Activated CD8-positive, alpha-beta memory T cell treated with anti-CD3 and anti-CD28 coated beads for 36 hours (primary cell): ENCODE measurements around the gene PKIB. TPM values are rescaled to one million over a fixed set of nuclear protein-coding genes. Genes with fewer than 3 reads are reported as not detected.

Experiments used
- CTCF ChIA-PET: fragments of 350-600 bp; sonication (Branson Sonifier 250); formaldehyde crosslinking; loops from one replicate; lab custom pipeline; 2021; ENCODE audit warnings: antibody characterized with exemption; lab: Charles Lee
- POLR2A ChIA-PET: fragments of 350-600 bp; sonication (Branson Sonifier 250); formaldehyde crosslinking; loops from one replicate; lab custom pipeline; 2021; ENCODE audit warnings: antibody characterized with exemption; lab: Charles Lee
- total RNA-seq, 2 experiments: library from RNA; stranded (reverse); gene quantifications; one replicate each; pipeline ENCODE4 v1.2.3, GENCODE V29; 2021

PKIB gene
- total RNA-seq, 2 experiments from 2014 or later = not detected

GRCh38 chr6:122696079-122696478 lies 85.9 kb downstream of the PKIB start:
- POLR2A ChIA-PET = interaction anchor here (0.6 kb wide), 1 partner anchor 42 kb away, joined by 4 read pairs; no protein-coding TSS in a partner anchor
- CTCF ChIA-PET = no interaction called here

GRCh38 chr6:122696853-122697252 lies 86.6 kb downstream of the PKIB start:
- CTCF ChIA-PET = no interaction called here
- POLR2A ChIA-PET = no interaction called here

DNA sequence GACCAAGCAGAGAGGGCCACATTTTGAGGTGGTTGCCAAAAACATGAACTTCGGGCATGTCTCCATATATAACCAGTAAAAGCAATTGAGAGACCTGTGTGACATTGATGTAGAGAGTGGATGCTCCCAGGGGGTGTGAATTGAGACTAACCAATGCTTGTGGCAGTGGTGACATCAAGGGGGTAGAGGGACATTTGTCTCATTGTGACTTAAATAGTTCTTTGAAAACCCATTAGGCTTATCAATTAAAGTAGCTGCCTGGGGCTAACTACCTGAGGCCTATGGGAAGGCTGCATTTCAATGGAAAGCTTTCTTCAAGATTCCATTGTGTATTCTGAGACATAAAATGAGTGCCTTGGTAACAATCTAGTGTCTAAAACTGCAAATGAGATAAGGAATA lies 87.3 kb downstream of the PKIB start:
- ChIA-PET CTCF (no interaction called here), POLR2A (no interaction called here)

DNA sequence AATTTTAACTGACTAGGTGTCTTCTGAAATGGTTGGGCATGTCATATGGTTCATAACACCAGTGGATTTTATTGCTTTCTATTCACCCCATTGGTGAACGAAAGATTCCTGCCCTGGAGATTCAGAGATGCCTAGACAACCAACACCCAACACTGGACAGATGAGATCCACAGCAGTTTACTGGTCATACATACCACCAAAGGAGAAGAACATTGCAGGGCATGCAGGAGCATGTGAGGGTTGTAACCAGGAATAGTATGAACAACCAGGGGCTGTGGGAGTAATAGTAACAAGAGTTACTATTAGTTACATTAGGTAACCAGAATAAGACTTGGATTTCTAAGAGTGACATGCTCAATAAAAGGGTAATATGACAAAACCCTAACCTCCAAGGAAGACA lies 91.5 kb downstream of the PKIB start:
- POLR2A ChIA-PET = no interaction called here

GRCh38 chr6:122702841-122703240 lies 92.6 kb downstream of the PKIB start:
- CTCF ChIA-PET = no interaction called here
- POLR2A ChIA-PET = no interaction called here

More for the DNA sequence above, 91.5 kb downstream of the PKIB start:
- CTCF ChIA-PET = no interaction called here

- CTCF ChIA-PET = no interaction called here
Measured at GRCh38 chr6:122704066-122704465, 93.9 kb downstream of the PKIB start.

GRCh38 chr6:122709922-122710512 lies 99.8 kb downstream of the PKIB start:
- POLR2A ChIA-PET = no interaction called here
- CTCF ChIA-PET = no interaction called here

More at GRCh38 chr6:122704066-122704465, 93.9 kb downstream of the PKIB start:
- POLR2A ChIA-PET = no interaction called here

- ChIA-PET POLR2A (no interaction called here), CTCF (no interaction called here)
Measured at GRCh38 chr6:122710908-122711635, 100.9 kb downstream of the PKIB start.

DNA sequence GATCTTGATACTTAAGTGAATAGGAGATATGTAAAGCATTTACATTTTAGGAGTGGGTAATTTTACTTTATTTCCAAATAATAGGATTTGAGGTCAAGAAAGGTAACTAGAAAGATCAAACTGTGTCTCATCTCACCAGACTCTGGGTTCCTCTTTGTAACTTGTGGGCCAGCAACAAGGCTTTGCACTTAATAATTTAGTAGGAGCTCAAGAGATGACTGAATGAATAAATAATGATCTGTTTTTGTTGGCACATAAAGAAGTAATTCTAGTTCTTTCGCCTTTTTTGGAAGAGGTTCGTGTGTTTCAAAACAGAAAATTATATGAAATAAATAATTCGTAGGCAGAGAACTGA lies 101.9 kb downstream of the PKIB start:
- ChIA-PET CTCF (no interaction called here), POLR2A (no interaction called here)

DNA sequence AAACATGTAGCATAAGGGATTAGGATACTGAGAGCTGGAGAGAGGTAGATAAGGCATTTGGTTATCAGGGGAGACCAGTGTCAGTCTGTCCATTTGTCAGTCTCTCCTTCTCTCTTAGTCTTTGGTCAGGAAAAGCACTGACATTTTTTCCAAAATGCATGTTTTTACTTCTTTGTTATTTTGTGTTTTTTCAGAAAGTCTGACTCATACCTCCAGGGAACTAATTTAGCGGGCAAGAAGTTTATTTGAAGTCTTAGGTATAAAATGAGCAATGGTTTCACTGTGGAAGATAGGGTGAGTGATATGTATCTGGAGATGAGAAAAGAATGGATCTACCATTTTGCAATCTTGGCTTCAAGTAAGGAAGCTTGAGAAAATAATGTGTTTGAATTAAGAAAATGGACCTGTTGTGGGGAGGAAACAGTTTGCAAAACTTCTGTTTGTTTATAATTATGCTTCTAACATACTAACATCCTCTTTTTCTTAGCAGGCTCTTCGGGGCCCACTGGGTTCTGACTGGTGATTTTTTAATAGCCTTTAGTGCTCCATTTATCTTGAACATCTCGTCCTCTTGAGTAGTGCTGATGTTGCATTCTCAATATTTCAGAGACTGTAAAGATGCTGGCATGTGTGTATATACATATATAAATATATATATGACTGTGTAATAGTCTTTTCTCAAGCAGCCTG lies 102.4 kb downstream of the PKIB start:
- CTCF ChIA-PET = no interaction called here

DNA sequence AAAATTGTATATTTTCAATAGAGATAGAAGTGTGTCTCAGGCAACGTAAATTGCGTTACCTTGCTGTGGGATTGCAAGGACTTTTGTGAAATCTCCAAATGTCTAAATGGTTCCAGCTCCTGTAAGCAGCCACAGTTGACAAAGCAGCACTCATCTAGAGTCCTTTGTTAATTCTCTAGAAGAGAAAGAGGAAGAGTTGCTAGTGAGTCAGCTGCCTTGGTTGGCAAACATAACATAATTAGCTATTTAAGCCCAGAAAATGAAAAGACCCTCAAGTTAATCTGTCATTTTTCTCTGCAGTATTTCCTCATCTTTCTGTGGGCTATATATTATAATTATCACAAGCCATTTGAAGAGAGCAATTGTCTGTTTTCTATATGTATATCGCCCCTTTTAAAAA lies 102.9 kb downstream of the PKIB start:
- POLR2A ChIA-PET = no interaction called here
- CTCF ChIA-PET = no interaction called here

More for the DNA sequence above, 102.4 kb downstream of the PKIB start:
- POLR2A ChIA-PET = no interaction called here

- ChIA-PET POLR2A (no interaction called here), CTCF (no interaction called here)
Measured at GRCh38 chr6:122714059-122714458, 103.9 kb downstream of the PKIB start.

DNA sequence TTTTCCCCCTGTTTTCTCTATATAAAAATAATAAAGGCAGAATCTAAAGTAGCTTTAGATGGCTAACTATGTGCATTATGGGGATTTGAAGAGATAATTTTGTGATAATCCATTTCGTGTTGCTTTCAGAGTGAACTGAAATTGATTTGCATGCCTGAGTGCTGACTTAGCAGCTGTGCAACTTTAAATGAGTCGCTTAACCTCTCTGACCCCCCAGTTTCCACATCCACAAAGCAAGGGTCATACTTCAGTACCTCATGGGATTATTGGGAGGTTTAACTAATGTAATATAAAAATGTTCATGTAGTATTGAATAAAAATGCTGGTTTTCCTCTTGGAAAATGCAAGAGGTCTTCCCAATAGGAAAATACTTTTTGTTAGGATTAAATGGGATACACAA lies 105.5 kb downstream of the PKIB start:
- CTCF ChIA-PET = interaction anchor here (1.2 kb wide), 1 partner anchor 50 kb away, joined by 3 read pairs; no protein-coding TSS in a partner anchor

DNA sequence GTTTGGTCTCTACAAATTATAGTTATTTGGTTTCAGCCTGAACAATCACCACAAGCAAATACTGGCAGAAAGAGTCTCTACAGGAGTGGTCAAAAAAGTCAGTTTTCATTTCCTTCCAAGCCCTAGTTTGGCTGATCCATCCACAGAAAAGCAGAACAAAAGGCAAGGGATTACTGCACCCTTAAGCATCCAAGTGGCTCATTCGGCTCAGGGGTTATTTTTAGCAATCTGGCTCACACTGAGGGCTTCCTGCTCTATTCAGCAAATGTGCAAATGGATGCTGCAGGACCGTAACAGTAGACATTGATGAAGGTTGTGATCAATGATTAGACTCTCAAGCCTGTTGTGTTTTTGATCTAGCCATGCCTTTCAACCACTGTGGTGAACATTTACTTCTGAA lies 107.1 kb downstream of the PKIB start:
- POLR2A ChIA-PET = no interaction called here
- CTCF ChIA-PET = no interaction called here

More for the DNA sequence above, 105.5 kb downstream of the PKIB start:
- POLR2A ChIA-PET = no interaction called here

GRCh38 chr6:122718616-122719015 lies 108.4 kb downstream of the PKIB start:
- POLR2A ChIA-PET = no interaction called here
- CTCF ChIA-PET = no interaction called here

- CTCF ChIA-PET = no interaction called here
- POLR2A ChIA-PET = no interaction called here
Measured at GRCh38 chr6:122719176-122719575, 109.0 kb downstream of the PKIB start.

GRCh38 chr6:122722746-122723145 lies 112.5 kb downstream of the PKIB start:
- ChIA-PET CTCF (no interaction called here), POLR2A (no interaction called here)

DNA sequence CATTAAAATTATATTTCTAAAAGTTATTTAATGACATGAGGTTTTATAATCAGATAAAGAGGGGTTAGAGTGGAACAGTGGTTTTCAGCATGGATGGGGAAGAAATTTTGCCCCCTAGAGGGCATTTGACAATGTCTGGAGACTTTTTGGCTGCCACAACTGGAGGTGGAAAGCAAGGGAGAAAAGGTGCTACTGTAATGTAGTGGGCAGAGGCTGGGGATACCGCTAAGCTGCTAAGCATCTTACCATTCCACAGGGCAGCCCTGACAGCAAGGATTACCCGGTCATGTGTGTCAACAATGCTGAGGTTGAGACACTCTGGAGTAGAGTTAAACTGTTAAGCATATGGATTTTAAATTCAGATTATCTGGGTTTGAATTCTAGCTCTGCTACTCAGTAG lies 116.4 kb downstream of the PKIB start:
- ChIA-PET CTCF (no interaction called here), POLR2A (no interaction called here)

DNA sequence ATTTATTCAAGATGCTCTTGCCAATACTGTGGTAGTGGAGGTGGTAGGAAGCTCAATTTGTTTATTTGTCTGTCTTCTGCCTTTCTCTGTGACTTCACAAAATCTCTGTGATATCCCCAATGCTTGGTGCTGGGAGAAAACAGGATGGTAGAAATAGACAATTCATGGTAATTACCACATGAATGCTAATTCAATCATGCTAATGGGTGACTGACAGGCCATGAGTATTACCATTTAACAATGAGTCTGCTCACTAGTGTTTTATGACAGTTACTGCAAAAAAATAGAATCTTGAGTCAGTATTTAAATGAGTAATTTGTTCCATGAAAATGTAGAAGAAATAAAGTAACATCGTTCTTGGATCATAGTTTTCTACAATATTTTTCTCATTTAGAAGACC lies 117.0 kb downstream of the PKIB start:
- ChIA-PET CTCF (no interaction called here), POLR2A (no interaction called here)

GRCh38 chr6:122730334-122730733 lies 120.1 kb downstream of the PKIB start:
- ChIA-PET POLR2A (no interaction called here), CTCF (interaction anchor here (0.7 to 1.0 kb wide), 2 partner anchors 108 to 109 kb away, joined by 3 read pairs; no protein-coding TSS in a partner anchor)
